ENCODE results near the gene C2CD5.
A peak's percentile ranks its signal among the peaks of the same experiment; 100 is the strongest.
"Not testable (repeated sequence)": the region's sequence is repeated elsewhere in the genome, so short reads cannot be mapped to it uniquely, and the experiment has no call there.

Gene C2CD5

GRCh38 chr12:22526836-22527235 is 17.5 kb downstream of the C2CD5 start:
- DNase-seq = no peak

GRCh38 chr12:22525426-22525825 is 18.9 kb downstream of the C2CD5 start:
- DNase-seq = no peak
- no peak for TF ChIP-seq GATA1 (IDR thresholded peaks at IDR 0.05; ENCODE audit: low read depth, low read length)
- no peak for TF ChIP-seq POLR2A (IDR thresholded peaks at IDR 0.05; ENCODE audit: low read length)

More at GRCh38 chr12:22526836-22527235, 17.5 kb downstream of the C2CD5 start:
- TF ChIP-seq POLR2A (IDR thresholded peaks at IDR 0.05; ENCODE audit: low read length) (no peak), GATA1 (IDR thresholded peaks at IDR 0.05; ENCODE audit: low read depth, low read length) (no peak)

- DNase-seq = no peak
- TF ChIP-seq POLR2A (IDR thresholded peaks at IDR 0.05; ENCODE audit: low read length) = no peak
- TF ChIP-seq GATA1 (IDR thresholded peaks at IDR 0.05; ENCODE audit: low read depth, low read length) = no peak
Observed at GRCh38 chr12:22518998-22519397, 25.3 kb downstream of the C2CD5 start.

- peak in 1 of 2 experiments; percentile 7 for DNase-seq
- TF ChIP-seq GATA1 (IDR thresholded peaks at IDR 0.05; ENCODE audit: low read depth, low read length) (no peak), POLR2A (IDR thresholded peaks at IDR 0.05; ENCODE audit: low read length) (no peak)
Observed at GRCh38 chr12:22518060-22518719, 26.2 kb downstream of the C2CD5 start.

GRCh38 chr12:22514875-22515274 is 29.5 kb downstream of the C2CD5 start:
- DNase-seq = no peak
- TF ChIP-seq GATA1 (IDR thresholded peaks at IDR 0.05; ENCODE audit: low read depth, low read length) (no peak), POLR2A (IDR thresholded peaks at IDR 0.05; ENCODE audit: low read length) (no peak)

GRCh38 chr12:22505826-22506225 is 38.5 kb downstream of the C2CD5 start:
- TF ChIP-seq POLR2A (IDR thresholded peaks at IDR 0.05; ENCODE audit: low read length) (no peak), GATA1 (IDR thresholded peaks at IDR 0.05; ENCODE audit: low read depth, low read length) (no peak)
- DNase-seq = no peak

- TF ChIP-seq GATA1 (IDR thresholded peaks at IDR 0.05; ENCODE audit: low read depth, low read length) (no peak), POLR2A (IDR thresholded peaks at IDR 0.05; ENCODE audit: low read length) (no peak)
- no peak for DNase-seq
Observed at GRCh38 chr12:22500100-22500499, 44.2 kb downstream of the C2CD5 start.

GRCh38 chr12:22499445-22499844 is 44.9 kb downstream of the C2CD5 start:
- DNase-seq = no peak
- no peak for TF ChIP-seq GATA1 (IDR thresholded peaks at IDR 0.05; ENCODE audit: low read depth, low read length)
- no peak for TF ChIP-seq POLR2A (IDR thresholded peaks at IDR 0.05; ENCODE audit: low read length)

GRCh38 chr12:22494319-22494718 is 50.0 kb downstream of the C2CD5 start:
- DNase-seq = no peak
- TF ChIP-seq POLR2A (IDR thresholded peaks at IDR 0.05; ENCODE audit: low read length) = no peak
- no peak for TF ChIP-seq GATA1 (IDR thresholded peaks at IDR 0.05; ENCODE audit: low read depth, low read length)

- no peak for DNase-seq
- TF ChIP-seq GATA1 (IDR thresholded peaks at IDR 0.05; ENCODE audit: low read depth, low read length) = no peak
- TF ChIP-seq POLR2A (IDR thresholded peaks at IDR 0.05; ENCODE audit: low read length) = no peak
Observed at GRCh38 chr12:22491034-22491433, 53.3 kb downstream of the C2CD5 start.

- no peak for TF ChIP-seq POLR2A (IDR thresholded peaks at IDR 0.05; ENCODE audit: low read length)
Observed at GRCh38 chr12:22488478-22488877, 55.9 kb downstream of the C2CD5 start.

GRCh38 chr12:22487683-22488082 is 56.7 kb downstream of the C2CD5 start:
- not testable (repeated sequence) for DNase-seq

More at GRCh38 chr12:22488478-22488877, 55.9 kb downstream of the C2CD5 start:
- no peak for DNase-seq

GRCh38 chr12:22481547-22482104 is 62.7 kb downstream of the C2CD5 start:
- DNase-seq = no peak
- TF ChIP-seq POLR2A (IDR thresholded peaks at IDR 0.05; ENCODE audit: low read length) (no peak), GATA1 (IDR thresholded peaks at IDR 0.05; ENCODE audit: low read depth, low read length) (no peak)

GRCh38 chr12:22480814-22481213 is 63.5 kb downstream of the C2CD5 start:
- not testable (repeated sequence) for DNase-seq

- no peak for DNase-seq
- TF ChIP-seq GATA1 (IDR thresholded peaks at IDR 0.05; ENCODE audit: low read depth, low read length) (no peak), POLR2A (IDR thresholded peaks at IDR 0.05; ENCODE audit: low read length) (no peak)
Observed at GRCh38 chr12:22480016-22480415, 64.3 kb downstream of the C2CD5 start.
